ENCODE results near the gene JMJD8.

Gene JMJD8

DNA sequence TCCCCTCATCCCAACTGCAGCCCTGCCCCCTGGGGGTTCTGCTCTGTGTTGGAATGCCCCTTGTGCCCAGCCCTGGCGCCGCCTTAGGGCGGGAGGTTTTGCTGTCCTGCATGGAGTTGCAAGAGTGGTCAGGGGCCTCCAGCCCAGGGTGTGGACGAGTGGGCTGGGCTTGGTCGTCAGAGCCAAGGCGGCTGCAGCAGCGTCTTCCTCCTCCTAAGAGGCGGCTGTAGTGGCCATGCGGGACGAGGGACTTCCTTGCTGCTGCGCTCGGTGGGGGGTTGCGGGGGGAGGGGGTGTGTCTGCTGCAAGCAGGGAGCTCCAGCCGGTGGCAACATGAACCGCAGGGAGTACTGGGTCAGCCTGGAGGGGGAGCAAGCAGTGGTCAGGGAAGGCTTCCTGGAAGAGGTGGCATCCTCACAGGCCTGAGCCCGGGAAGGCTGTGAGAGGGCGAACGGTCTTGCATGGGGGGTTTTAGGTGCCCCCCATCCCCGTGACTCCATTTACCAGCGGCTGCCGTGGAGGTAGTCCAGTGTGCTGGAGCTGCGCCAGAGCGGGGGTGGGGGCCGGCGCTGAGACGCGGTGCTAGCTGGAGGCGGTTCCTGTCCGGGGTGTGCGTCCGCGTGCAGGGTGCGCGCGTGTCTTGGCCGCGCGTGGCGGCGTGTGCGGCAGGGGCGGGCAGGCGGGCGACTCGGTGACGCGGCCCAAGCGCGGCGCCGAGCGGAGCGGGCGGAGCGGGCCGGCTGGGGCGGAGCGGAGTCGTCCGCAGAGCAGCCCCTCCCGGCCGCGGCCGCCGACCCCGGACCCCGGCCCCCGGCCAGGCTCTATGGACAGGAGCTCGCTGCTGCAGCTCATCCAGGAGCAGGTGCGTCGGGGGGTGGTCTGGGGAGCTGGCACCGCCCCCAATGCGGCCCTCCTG, 8.9 kb downstream of the JMJD8 start, which contains the start of gene RHBDL1:
Gene RHBDL1 (plus strand): TSS at position 704 of the 916 bp plus-strand sequence. CDS start 120 bp downstream, at position 824.
- DNase-seq, result no peak

DNA sequence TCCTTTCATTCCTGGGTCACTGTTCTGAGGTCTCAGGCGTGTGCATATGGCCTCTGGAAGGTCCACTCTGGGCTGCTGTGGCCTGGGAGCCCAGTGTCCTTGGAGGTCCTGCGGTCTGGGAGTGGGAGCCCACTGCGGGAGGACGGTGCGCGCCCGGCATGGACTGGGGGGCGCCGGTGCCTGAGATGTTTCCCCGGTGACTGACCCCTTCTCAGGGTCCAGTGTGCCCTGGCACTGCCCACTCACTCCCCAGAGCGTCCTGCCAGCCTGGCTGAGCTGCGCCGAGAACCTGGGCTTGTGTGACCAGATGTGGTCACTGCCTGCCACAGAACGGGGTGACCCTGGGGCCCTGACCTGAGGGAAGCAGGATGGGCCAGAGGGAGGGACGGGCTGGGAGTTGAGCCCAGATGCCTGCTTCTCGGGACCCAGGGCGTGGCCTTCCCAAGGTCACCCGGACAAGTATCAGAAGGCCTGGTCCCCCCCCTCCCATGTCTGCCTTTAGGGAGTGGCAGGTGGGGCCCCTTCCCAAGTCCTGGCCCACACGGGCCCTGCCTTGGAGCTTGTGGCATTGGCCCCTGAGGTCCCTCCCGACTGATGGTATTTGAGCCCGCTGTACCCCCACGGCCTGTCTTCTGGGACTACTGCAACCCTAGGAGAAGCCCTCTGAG, 9.8 kb downstream of the JMJD8 start:
- no peak for DNase-seq

DNA sequence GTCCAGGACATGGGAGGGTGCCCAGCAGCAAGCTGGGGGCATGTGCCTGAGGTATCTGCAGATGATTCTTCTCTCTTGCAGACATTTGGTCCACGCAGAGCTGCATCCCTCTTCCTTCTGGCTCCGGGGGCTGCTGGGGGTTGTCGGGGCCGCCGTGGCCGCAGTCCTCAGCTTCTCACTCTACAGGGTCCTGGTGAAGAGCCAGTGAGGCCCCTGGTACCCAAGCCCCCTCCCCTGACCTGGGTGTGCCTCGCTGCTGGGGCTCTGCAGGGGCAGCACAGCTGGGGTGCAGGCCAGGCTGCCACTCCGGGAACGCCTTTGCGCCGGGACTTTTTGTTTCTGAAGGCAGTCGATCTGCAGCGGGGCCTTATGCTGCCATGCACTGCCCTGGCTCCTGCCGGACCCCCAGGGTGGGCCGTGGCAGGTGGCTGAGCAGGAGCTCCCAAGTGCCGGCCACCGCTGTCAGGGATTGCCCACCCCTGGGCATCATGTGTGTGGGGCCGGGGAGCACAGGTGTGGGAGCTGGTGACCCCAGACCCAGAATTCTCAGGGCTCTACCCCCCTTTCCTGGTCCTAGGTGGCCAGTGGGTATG, 10.6 kb downstream of the JMJD8 start:
- no peak for DNase-seq

DNA sequence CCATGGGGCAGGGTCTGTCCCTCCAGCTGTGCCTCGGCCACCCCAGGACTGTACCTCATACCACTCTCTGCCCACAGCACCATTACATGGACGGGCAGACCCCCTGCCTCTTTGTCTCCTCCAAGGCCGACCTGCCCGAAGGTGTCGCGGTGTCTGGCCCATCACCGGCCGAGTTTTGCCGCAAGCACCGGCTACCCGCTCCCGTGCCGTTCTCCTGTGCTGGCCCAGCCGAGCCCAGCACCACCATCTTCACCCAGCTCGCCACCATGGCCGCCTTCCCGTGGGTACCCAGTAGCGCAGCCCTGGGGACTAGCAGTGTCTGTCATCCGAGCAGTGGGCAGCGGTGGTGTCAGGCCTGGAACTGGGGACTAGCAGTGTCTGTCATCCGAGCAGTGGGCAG, 11.3 kb downstream of the JMJD8 start:
- no peak for DNase-seq

DNA sequence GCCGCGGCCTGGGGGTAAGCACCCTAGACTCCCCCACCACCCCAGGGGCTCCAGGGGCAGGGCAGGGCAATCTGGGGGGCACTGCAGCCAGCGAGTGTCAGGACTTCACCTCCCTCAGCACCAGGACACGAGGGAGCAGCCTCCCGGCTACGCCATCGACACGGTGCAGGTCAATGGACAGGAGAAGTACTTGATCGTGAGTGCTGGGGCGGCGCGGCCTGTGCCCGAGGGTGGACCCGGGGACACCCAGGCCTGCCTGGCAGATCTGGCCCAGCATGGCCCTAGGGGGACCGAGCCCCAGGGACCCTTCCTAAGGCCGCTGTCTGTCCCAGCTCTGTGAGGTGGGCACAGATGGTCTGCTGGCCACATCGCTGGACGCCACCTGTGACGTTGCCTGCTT, 11.8 kb downstream of the JMJD8 start:
- no peak for DNase-seq

DNA sequence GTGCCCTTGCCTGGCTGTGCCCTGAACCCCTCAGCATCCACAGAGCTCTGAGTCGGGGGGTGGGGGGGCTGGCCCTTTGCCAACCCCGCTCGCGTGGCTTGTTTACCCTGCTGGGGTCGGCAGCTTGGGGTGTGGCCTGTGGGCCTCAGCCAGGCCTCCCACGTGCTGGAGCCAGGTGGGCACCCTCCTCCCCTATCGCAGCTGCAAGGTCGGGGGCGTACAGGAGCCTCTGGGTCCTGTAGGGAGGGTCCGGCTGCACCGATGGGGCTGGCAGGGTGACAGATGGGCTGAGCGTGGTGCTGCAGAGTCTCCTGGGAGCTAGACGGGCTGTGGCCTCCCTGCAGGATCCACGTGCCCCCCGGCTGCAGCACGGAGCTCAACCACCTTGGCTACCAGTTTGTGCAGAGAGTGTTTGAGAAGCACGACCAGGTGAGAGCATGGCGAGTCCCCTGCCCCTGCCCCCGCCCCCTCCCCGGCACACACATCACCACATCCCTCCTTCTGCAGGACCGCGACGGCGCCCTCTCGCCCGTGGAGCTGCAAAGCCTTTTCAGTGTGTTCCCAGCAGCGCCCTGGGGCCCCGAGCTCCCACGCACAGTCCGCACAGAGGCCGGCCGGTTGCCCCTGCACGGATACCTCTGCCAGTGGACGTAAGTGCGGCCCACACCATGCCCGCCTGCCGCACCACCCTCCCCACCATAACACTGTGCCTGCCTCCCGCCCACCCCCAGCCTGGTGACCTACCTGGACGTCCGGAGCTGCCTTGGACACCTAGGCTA, 12.6 kb downstream of the JMJD8 start:
- DNase-seq, result no peak

DNA sequence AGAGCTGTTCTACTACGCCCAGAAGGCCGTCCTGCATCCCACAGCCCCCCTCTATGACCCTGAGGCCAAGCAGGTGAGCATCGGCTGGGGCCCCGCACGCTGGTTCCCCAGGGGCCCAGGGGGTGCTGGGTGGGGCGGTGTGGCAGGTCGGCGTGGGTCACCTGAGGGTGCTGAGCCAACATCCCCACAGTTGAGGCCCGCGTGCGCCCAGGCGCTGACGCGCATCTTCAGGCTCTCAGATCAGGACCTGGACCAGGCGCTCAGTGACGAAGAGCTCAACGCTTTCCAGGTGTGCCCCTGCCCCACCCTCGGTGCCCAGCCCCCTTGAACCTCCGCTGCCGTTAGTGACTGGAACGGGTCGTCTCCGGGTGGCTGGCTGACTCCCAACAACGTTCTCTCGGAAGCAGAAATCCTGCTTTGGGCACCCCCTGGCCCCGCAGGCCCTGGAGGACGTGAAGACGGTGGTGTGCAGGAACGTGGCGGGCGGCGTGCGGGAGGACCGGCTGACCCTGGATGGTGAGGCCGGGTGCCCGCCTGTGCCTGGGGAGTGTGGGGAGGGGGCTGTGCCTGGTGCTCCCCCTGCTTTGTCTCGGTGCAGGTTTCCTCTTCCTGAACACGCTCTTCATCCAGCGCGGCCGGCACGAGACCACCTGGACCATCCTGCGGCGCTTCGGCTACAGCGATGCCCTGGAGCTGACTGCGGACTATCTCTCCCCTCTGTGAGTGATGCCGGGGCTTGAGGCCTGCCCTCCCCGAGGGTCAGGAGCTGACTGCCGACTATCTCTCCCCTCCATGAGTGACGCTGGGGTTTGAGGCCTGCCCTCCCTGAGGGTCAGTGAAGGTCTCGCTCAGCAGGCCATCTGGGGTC, 13.4 kb downstream of the JMJD8 start:
- DNase-seq, result no peak

DNA sequence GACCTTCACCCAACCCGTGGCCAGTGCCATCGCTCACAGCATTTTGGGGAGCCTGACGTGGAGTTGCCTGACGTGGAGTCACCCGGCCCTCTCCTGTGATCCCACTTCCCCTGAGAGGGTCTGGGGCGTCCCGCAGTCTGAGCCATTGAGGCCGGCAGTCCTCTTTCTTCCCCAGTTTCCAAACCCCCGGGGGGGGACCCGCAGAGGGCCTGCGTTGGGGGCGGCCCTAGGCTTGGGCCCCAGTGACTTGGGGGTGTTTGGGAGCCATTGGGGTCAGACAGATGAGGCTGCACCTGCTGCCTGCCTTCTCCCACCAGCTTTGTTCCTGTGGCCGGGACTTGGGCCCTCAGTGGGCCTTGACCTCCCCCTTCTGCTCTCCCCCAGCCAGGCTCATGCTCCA, 14.5 kb downstream of the JMJD8 start:
- DNase-seq, result no peak

DNA sequence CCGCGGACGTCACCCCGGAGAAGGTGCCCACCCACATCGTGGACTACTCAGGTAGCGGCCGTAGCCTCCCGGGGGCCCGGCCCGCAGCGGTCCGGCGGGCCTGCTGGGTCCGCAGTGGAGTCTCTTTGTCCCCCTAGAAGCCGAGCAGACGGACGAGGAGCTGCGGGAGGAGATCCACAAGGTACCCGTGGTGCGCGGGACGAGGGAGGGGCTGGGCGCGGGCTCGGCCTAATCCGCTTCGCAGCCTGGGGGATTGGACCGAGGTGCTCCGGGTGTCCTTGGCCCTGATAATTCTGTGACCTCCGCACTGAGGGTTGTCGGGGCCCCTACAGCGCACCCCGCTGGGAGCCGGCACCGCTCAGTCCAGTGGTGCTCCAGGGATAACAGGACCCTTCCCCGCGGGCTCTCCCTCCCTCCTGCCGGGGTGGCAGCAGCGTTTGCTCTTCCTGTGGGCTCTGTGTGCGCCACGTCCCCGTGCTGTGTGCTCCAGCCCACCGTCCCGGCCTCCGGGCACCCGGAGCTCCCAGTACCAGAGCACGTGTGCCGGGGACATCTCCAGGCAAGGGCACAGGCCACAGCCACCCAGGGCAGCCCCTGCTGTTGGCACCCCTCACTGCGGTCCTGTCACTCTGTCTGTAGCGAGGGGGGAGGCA, 15.5 kb downstream of the JMJD8 start:
- DNase-seq, result no peak

DNA sequence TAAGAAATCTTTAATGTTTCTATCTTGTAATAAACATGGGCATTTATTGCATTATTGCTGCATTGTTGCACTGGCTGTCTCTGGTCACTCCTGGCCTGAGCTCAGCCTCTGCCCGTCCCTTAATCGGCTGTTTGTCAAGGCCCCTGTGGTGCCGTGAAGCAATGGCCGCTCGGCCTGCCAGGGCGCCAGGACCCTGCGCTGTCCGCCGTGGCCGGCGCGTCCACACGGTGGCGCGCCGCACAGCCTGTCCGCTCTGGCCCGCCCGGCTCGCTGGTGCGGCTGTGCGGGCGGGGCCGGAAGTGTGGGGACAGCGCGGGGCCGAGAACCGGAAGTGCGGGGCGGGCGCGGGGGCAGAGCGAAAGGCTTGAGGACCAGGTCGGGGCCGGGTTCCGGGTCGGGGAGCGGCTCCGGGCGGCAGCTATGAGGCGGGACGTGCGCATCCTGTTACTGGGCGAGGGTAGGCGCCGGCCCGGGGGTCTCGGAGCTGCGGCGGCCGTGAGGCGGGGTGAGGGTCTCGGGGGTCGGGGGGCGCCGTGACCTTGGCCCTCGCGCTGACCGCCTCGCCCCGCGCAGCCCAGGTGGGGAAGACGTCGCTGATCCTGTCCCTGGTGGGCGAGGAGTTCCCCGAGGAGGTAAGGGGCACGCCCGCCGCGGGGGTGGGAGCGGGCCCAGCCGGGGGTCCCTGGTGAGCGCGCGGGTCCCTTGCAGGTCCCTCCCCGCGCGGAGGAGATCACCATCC, 16.2 kb downstream of the JMJD8 start, which contains the start of gene RHOT2:
Gene RHOT2 (plus strand): TSS at position 353 of the 739 bp plus-strand sequence. CDS start 68 bp downstream, at position 421.
- DNase-seq, result no peak

DNA sequence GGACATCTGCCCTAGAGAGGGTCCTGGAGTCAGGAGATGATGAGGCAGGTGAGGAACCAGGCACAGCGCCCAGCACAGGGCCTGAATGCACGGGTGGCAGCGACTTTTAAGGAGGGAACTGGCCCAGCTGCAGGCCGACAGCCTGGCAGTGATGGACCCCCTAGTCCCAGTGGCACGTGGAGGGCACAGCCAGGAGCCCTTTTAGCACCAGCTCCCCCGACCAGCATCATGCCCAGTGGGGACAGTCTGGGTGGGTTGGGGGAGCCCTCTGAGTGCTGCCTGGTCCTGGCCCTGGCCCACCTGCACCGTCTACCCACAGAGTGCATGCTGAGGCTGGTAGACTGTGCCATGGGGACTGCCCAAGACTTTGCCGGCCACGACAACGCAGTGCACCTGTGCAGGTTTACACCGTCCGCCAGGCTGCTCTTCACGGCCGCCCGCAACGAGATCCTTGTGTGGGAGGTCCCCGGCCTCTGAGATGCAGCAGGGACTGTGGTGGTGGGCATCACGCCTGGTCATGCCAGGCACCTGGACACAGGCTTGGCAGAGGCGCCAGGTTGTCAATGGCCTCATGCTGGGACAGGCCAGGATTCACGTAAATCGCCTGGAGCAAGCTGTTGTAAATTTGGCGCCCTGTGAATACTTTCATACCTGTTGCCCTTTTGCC, 16.9 kb downstream of the JMJD8 start:
- no peak for DNase-seq

DNA sequence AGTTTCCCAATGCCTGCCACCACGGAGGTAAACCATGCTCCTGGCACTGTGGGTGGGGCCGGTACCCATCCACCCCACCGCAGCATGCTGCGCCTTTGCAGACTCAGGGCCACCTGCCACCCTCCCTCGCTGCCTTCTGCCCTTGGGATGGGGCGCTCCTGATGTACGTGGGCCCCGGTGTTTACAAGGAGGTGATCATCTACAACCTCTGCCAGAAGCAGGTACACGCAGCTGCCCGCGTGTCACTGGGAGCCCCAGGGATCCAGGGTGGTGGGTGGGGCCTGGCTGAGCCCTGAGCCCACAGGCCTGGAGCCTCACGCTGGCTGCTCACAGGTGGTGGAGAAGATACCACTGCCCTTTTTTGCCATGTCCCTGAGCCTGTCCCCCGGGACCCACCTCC, 17.6 kb downstream of the JMJD8 start:
- DNase-seq, result no peak

DNA sequence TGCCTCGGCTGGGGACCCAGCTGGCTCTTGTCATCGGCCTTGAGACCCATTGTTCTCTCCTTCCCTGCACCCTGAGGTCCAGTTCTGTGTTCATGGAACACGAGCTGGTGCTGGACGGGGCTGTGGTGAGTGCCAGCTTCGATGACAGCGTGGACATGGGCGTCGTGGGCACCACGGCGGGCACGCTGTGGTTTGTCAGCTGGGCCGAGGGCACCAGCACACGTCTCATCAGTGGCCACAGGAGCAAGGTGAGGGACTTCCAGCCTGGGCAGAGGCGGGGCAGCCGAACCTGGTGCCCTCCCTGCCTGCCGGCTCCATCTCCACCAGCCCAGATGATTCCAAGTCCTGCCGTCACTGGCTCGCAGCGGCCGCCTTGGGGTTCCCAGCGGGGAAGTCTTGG, 21.5 kb downstream of the JMJD8 start:
- no peak for DNase-seq

DNA sequence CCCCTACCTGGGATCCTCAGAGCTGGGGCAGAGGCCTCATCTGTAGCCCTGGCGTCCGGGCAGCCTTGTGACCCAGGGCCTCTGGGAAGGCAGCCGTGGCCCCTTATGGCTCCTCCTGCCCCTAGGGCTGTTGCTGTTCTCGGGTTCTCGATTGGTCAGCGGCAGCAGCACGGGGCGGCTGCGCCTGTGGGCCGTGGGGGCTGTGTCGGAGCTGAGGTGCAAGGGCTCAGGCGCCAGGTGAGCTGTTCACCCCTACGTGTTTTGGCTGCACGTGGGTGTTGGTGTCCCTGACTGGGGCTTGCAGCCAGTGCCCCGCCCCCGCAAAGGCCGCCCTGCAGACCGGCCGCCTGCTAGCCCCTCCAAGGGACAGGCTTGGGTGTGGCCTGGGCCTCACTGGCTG, 22.0 kb downstream of the JMJD8 start:
- DNase-seq, result no peak

DNA sequence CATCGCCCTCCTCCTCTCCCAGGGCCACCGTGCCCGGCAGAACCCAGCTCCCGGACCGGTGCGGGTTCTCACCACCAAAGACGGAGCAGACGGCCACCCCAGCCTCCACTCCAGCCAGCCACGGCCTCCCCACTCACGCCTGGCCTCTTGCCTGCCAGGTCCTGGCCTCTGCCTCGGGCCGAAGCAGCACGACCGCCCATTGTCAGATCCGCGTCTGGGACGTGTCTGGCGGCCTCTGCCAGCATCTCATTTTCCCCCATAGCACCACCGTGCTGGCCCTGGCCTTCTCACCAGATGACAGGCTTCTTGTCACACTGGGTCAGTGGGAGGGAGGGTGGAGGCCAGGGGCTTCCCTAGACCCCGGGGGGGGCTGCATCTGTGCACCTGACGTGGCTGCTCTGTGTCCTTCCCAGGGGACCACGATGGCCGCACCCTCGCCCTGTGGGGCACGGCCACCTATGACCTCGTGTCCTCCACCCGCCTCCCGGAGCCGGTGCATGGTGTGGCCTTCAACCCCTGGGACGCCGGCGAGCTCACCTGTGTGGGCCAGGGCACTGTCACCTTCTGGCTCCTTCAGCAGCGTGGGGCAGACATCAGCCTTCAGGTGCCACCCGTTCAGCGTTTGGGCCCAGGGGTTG, 22.8 kb downstream of the JMJD8 start:
- DNase-seq, result no peak

DNA sequence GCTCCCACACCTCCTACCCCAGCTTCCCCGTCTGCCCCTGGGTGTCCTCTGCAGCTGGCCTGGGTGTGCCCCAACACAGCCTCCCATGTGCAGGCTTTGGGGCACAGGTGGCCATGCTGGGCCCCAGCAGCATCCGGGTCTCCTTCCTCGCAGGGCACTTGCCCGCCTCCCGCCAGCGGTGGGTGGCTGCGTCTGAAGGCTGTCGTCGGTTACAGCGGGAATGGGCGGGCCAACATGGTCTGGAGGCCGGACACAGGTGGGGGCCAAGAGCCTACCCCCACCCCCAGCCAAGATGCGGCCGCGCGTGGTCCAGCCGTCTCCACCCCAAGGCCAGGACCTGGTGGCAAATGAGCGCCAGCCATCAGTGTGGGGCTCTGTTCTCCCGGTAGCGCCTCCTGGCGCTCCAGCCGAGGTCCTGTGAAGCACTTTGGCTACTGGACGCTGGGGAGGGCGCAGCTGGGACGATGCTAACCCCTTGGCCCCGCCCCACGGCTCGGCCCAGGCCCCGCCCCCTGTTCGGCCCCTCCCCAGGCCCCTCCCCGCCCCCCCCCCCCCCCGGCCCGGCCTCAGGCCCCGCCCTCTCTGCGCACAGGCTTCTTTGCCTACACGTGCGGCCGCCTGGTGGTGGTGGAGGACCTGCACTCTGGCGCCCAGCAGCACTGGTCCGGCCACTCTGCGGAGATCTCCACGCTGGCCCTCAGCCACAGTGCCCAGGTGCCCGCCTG, 23.5 kb downstream of the JMJD8 start:
- DNase-seq, result no peak

DNA sequence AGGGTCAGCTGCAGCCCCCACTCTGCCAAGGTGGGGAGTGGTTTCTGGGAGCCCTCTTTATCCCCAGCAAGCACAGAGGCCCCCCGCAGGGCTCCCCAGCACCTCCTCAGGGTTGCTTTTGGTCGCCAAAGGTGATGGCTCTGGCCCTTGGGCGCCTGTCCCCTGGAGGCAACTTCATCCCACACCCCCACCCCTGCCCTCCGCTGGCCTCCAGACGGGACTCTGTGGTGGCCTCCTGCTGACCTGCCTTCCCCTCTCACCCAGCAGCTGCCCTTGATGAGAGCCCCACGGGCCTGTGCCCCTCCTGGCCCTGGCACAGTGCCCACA, 24.0 kb downstream of the JMJD8 start:
- DNase-seq, result no peak

DNA sequence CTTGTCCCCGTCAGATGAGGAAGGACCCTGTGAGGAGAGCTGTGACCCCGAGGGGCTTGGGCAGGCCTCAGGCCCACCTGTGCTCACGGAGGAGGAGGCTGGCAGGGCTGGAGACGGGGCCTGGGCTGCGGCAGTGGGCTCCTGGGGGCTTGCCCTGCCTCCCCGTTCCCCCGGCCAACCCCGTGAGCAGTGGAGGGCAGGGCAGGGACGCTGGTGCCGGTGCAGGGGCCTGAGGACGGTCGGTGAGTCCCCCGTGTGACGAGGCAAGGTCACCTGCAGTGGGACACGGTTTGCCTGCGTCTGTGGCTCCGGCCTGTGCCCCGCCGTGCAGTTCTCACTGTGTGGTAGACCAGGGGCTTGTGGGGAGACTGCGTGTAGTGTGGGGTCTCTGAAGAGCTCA, 24.5 kb downstream of the JMJD8 start:
- no peak for DNase-seq

Measured in cortex of kidney (tissue), 1 donor.